HK-2 (cell line): ENCODE measurements around the gene CEBPG.

ENCODE experiments used
- DNase-seq: peaks from one replicate; pipeline ENCODE4 v3.0.0-alpha.2; 2018; ENCODE audit not compliant: unreplicated experiment

Gene CEBPG

DNA sequence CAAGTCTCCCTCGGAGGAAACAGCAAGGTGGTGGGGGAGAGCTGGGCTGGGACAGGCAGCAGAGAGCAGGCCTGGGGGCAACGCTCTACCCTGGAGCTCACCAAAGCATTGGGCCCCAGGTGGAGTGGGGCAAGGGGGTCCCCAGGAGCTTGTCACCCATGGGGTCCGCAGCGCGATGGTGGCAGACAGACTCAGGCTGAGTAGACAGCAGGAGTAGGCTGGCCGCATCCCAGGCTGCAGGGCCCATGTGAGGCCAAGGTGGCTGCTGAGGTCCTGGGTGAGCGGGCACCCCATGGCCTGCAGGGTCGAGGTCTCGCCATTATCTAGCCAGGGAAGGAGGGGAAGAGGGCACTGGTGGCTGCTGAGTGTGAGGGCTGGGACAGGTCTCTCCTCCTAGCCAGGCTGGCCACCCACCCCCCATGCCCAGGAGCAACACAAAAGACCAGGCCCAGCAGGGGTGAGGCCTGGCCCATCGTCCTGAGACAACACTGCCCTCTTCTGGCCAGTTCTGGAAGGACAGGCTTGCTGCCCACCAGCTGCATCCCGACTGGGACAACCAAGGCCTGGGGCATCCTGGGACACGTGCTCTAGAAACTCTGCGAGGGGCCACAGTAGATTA lies 33.1 kb downstream of the CEBPG start:
- peak; percentile 80 for DNase-seq

DNA sequence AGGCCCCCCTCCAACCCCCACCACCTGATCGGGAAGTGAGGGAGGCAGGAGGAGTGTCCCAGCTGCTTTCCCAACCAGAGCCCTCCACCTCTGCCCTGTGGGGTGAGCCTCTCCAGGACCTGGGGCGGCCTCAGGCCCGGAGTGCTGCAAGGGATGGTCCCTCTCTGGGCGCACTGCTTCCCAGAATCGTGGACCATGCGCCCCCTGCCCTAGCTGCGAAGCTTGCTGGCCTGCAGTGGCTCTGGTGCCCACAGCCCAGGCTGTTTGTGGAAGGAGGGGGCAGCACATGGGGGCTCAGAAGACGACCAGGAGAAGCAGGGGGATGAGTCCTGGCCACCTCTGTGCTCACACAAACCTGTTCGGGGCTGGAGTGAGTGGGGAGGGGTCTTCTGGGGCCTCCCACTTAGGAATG lies 33.6 kb downstream of the CEBPG start:
- DNase-seq: no peak

DNA sequence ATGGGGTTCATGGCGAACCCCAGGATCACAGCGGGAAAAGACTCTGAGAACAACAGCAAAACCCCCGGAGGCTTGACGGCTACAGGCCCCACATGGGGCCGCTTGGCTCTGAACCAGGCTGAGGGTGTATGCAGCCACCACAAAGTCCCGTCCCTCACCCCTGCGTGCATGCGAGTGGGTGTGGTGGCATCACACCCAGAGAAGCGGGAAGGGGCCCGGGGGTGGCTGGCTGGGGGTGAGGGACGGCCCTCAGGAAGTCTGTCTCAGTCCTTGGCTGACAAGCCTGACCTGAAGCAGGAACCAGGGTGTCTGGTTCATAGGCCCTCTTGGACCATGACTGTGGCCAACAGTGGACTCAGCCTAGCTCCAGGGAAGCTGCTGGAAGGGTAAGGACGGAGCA lies 34.2 kb downstream of the CEBPG start:
- no peak for DNase-seq

- DNase-seq: no peak
Observed at GRCh38 chr19:33408116-33408515, 34.6 kb downstream of the CEBPG start.

DNA sequence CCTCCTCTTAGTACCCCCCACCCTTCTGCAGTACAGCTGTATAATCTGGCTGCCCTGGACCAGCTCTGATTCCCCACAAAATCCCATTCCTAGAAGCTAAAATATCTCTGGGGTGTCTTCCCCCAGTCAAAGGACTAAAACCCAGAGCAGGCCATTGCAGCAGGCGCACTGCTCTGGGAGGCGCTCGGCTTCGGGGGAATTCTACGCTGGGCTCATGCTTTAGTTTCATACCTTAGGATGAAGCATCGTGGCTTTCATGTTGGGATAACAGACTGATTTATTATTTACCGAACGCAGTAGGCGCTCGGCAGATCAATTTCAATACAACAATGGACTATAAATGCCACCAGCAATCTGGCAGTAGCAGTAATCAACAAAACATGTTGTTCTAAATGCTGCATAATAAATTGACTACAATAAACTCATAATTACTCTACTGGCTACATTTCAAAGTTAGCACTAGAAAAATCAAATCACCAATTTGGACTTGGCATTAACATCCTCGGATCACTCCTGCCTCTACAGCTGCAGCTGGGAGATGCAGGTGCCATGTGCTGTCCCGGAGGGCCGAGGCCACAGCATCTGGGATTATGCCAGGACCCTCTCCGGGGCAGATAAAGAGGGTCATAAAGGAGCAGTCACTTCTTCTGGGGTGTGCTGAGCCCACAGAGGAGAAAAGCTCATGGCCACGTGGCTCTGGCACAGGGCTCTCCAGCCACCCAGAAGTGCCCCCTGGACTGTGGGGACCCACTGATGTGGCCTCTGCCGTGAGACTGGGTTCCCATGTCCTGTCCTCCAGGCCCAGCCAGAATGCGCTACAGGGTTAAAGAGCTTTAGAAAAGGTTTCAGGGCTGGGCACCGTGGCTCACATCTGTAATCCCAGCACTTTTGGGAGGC lies 35.3 kb downstream of the CEBPG start:
- no peak for DNase-seq

DNA sequence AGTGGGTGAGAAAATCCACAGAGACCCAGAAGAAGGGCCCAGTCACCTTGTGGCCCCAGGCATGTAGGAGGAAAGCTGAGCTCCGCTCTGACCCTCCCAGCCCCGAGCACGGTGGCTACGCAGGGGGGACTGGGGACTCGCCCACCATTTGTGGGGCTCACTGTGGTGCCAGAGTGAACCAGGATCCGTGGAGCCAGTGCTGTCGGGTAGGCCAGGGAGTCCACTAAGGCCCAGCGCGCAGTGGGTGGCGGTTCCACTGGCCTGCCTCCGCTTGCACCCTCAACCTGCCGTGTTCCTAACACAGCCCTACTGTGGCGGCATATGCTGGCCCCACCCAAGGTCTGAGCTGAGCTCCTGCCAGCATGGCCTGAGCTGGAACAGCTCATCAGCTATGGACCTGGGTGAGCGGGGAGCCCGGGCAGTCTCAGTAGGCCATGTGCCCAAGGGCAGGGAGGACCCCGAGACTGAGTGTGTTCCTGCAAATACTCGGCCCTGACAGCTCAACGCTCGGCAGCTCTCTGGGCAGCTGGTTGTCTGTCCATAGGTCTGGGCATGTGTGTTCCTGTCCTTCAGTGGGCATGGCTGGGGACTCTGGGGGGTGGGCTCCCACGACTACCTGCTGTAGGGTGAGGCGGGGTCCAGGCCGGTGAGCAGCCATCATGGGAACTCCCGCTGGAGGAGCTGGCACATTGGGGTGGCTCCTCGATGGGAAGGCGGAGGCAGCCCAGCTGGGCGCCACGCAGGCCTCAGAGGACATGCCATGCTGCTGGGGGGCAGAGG lies 36.6 kb downstream of the CEBPG start:
- no peak for DNase-seq

- DNase-seq: no peak
Observed at GRCh38 chr19:33410915-33411401, 37.4 kb downstream of the CEBPG start.

DNA sequence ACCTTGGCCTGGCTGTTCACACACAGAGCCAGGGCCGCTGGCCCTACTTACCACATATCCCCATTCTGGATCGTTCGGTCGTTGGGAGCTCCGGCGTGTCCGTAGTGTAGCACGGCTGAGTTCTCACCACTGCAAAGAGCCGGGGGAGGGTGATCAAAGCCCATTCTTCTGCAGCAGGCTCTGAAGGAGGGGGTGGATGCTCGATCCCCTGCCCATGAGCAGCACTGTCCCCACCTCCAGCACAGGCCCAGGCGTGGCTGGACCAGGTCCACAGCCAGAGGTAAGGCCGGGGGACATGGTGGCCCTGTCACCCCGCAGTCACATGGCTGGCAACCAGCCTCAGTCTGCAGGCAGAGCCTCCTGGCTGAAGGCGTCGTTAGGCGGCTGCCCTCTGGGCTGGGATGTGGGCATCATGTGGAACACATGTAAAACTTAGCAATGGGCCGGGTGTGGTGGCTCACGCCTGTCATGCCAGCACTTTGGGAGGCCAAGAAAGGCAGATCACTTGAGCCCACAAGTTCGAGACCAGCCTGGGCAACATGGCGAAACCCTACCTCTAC lies 38.2 kb downstream of the CEBPG start:
- DNase-seq: no peak

DNA sequence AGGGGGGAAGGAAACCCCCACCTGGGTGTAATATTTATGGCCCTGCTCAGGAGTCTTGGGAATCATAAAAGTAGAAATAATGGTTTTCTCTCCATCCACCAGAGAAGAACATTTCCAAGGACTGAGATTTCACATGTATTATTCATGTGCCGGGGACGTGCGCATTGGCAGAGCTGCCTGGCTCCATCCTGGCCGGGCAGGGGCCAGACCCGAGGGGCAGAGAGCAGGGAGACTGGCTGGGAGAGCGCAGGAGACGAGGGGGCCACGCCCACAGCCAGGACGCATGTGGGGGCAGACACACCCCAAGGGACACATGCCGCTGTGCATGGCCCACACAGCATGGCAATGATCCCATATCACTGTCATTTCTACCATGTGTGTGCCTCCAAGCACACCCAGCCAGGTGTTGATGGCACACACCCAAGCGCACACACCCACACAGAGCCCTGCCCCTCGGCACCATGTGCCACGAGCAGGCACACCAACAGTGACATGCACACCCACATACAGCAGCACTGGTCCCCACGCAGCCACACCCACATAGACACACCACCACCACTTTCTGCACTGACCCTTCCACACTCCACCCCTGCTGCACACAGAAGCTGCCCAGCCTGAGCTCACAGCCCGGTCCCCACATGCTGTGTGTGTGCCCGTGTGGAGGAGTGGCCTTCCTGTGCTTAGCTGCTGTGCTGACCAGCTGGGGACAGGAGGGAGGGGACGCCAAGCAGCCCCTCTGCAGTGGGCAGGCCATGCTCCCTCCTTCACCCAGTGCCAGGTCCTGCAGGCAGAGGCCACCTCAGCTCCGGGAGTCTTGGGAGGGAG lies 39.3 kb downstream of the CEBPG start:
- no peak for DNase-seq

DNA sequence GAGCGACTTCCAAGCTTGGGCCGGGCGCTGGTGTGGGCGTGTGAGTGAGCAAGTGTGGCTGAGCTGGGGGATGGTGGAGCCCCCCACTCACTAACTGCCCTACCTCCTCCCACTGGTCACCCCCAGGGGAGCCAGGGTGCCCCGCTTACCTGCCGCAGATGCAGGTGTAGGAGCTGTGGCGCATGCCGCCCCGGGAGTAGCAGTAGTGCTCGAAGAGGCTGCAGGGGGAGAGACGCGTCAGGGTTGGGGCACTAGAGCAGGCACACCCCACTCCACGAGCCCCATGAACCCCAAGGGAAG lies 39.9 kb downstream of the CEBPG start:
- DNase-seq: no peak

DNA sequence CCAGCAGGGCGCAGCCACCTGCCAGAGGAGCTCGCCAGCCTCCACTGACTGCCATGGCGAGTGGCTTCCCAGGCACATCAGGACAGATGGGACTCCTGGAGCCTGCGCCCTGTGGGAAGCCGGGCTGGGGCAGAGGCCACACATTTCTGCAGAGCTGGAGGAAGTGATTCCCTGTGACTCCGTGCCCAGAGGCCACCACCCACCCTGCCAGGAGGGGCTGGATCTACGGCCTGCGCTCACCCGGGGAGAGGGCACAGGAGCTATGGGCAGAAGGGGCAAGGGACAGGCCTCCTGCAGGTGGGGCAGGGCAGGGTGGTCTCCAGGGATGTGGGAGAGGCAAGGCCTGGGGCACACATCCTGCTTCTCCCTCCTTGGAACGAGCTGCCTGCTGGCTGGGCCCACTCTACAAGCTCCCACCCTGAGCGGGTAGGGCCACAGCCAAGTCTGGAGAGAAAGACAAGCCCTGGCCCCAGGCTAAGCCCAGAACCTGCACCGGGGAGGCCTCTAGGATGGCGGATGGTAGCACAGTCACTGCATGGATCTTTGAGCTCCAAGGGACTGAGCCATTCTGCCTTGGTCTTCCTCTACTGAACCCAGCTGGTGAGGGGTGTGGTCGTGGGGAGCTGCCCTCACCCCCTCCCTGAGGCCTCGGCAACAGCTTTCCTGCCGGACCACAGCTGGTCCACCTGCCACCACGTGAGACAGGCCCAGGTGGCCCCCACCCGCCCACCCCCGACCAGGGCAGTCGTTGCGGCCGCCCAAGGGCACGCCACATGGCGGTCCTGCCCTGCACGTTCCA lies 40.6 kb downstream of the CEBPG start:
- no peak for DNase-seq

DNA sequence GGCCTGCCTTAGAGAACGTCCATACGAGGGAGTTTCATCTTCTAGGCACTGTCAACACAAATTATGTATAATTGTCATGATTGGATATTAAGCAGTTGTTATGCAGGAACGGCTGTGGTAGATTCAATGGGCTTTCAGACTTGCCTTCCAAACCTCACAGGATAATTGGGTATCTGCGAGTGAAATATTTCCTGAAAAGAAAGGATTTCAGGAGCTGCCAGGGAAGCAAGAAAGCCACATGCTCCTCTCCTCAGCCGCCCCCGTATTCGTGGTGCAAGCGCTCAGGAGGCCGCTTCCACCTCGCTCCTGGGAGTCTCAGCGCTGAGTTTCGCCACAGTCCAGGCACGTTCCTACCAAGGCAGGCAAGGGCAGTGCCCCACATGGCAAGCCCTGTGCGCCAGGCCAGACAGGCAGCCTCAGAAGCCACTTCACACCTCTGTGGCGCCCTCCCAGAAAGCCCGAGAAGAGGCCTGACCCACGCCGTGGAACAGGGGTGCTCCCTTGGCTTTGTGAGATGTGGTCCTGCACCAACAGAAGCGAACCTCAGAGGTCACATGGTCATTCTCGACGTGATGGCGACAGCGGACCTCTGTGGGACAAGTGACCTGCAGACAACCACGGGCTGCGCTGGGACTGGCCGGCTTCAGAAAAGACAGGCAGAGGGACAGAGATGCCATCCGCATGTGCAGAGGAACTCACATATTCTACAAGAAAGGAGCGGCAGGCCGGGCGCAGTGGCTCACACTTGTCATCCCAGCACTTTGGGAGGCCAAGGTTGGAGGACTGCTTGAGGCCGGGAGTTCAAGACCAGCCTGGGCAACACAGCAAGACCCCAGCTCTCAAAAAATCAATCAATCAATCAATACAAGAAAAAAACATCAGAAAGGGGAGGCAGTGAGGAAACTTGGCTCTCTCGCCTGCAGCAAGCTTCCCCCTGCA lies 41.4 kb downstream of the CEBPG start:
- DNase-seq: no peak

DNA sequence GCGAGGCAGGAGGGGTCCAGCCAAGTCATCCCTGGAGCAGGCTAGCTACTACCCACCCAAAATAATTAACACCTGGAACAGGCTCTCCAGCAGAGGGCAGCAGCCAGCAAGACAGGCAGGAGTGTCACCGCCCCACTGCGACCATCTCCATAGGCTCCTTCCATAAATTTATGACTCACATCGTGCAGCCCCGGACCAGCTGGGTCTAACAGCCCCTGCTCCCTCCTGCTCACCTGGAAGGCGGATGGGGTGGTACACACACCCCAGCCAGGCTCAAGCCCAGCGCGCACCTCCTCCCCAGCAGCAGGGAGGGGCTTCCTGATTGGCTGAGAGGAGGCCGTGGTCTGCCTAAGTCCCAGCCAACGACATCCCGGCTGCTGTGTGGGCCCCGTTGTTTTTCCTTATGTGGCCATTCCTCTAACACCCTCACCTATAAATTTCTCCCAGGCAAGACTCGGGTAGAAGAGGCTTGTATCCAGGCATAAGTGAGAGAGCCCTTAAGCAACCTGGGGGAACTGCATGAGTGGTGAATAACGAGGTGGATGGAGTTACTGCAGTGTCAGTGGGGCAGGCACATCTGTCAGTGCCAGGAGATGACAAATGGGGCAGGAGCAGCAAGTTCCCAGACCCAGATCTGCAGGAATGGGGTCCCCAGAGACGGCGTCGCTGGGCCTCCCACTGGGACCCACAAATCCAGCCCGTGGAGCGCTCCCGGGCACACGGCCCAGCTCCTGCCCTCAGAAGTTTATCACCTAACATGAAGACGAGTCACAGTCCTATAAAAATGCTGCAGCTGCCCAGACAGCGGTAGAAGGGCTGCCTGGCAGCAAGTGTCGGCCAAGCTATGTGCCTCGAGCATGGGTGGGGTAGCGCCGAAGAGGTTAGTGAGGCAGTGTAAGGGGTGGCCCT lies 43.1 kb downstream of the CEBPG start:
- peak; percentile 70 for DNase-seq

- no peak for DNase-seq
Observed at GRCh38 chr19:33417751-33418150, 44.2 kb downstream of the CEBPG start.

GRCh38 chr19:33418461-33418860 lies 45.0 kb downstream of the CEBPG start:
- DNase-seq: no peak

GRCh38 chr19:33418871-33419787 lies 45.6 kb downstream of the CEBPG start:
- no peak for DNase-seq

- no peak for DNase-seq
Observed at GRCh38 chr19:33419788-33420130, 46.2 kb downstream of the CEBPG start.
